Fibroblast of lung (primary cell): ENCODE results near the gene TXNL4B. TPM values are rescaled to one million over a fixed set of nuclear protein-coding genes. Genes with fewer than 3 reads are reported as not detected.

ENCODE experiments used
- DNase-seq, 2 donors: peaks; one replicate each; pipeline versions ENCODE4 v3.0.0 to v3.0.0-alpha.2; 2010; ENCODE audit warnings: low read depth in 2 of 2
- H2AFZ ChIP-seq: 2 replicates; pipeline ENCODE4 v1.5.1; 2012; ENCODE audit warnings: low read length, control low read depth, inconsistent platforms
- H3K27ac ChIP-seq: 2 replicates; pipeline ENCODE4 v1.5.1; 2011; ENCODE audit warnings: low read length, control low read depth; ENCODE audit not compliant: insufficient read depth
- H3K27me3 ChIP-seq: 2 replicates; pipeline ENCODE4 v1.5.1; 2011; ENCODE audit warnings: mild to moderate bottlenecking, low read length; ENCODE audit not compliant: control insufficient read depth, insufficient read depth
- H3K36me3 ChIP-seq: 2 replicates; pipeline ENCODE4 v1.5.1; 2011; ENCODE audit warnings: low read length; ENCODE audit not compliant: control insufficient read depth, insufficient read depth
- H3K4me1 ChIP-seq: 2 replicates; pipeline ENCODE4 v1.5.1; 2011; ENCODE audit warnings: low read length; ENCODE audit not compliant: control insufficient read depth, insufficient read depth; ENCODE audit errors: extremely low read depth
- H3K4me2 ChIP-seq: 2 replicates; pipeline ENCODE4 v1.5.1; 2011; ENCODE audit warnings: low read length, control low read depth; ENCODE audit not compliant: insufficient read depth; ENCODE audit errors: extremely low read depth
- H3K4me3 ChIP-seq, 4 experiments: fragments of 200-600 bp in 1 of 4; sonication (generic) in 1 of 4; replicated peaks in 1 of 4; 2 replicates each; pipeline ENCODE4 v1.5.1; 2011 to 2016; ENCODE audit warnings: low read length in 4 of 4, low read depth in 3 of 4, mild to moderate bottlenecking in 3 of 4, control low read depth in 2 of 4, inconsistent platforms in 1 of 4, mixed read lengths in 1 of 4; ENCODE audit not compliant: insufficient read depth in 1 of 4; ENCODE audit errors: control extremely low read depth in 1 of 4
- H3K79me2 ChIP-seq: 2 replicates; pipeline ENCODE4 v1.5.1; 2012; ENCODE audit warnings: mild to moderate bottlenecking, low read length, inconsistent platforms; ENCODE audit not compliant: control insufficient read depth, insufficient read depth
- H3K9ac ChIP-seq: 2 replicates; pipeline ENCODE4 v1.5.1; 2011; ENCODE audit warnings: mild to moderate bottlenecking, low read length, control low read depth; ENCODE audit not compliant: insufficient read depth
- H3K9me3 ChIP-seq: 2 replicates; pipeline ENCODE4 v1.5.1; 2012; ENCODE audit warnings: low read depth, low read length; ENCODE audit not compliant: control insufficient read depth, insufficient read depth
- H4K20me1 ChIP-seq: 2 replicates; pipeline ENCODE4 v1.5.1; 2011; ENCODE audit warnings: low read length; ENCODE audit not compliant: control insufficient read depth, insufficient read depth; ENCODE audit errors: extremely low read depth
- EZH2 ChIP-seq: IDR thresholded peaks from 2 replicates; pipeline ENCODE4 v1.5.1; 2012; ENCODE audit warnings: low read length, control low read depth, mild to moderate bottlenecking; ENCODE audit errors: missing control alignments
- polyA plus RNA-seq, 2 donors: library from polyadenylated mRNA; depleted of rRNA in 1 of 2; stranded (reverse) in 1 of 2; unstranded in 1 of 2; fragments of >200 nt; gene quantifications; 2 replicates each; pipeline ENCODE4 v1.2.1, GENCODE V29; 2011 to 2012; ENCODE audit warnings: missing spikeins in 1 of 2
- total RNA-seq: library from RNA; depleted of rRNA; stranded (reverse); fragments of >200 nt; gene quantifications from 2 replicates; pipeline ENCODE4 v1.2.1, GENCODE V29; 2014
- TF ChIP-seq, protein P1 (sequence below), 2 donors: IDR thresholded peaks in 1 of 2; conservative IDR thresholded peaks in 1 of 2; 1 replicate in 1 of 2; 2 replicates in 1 of 2; pipeline ENCODE4 v1.5.1; 2011 to 2012; ENCODE audit warnings: low read length in 2 of 2, control low read depth in 1 of 2, inconsistent platforms in 1 of 2, low read depth in 1 of 2, mild to moderate bottlenecking in 1 of 2

Gene TXNL4B
- total and polyA plus RNA-seq, 2 donors (not counting 1 experiment from before 2014, with no cell fraction given): 8.3 to 14.5 TPM

DNA sequence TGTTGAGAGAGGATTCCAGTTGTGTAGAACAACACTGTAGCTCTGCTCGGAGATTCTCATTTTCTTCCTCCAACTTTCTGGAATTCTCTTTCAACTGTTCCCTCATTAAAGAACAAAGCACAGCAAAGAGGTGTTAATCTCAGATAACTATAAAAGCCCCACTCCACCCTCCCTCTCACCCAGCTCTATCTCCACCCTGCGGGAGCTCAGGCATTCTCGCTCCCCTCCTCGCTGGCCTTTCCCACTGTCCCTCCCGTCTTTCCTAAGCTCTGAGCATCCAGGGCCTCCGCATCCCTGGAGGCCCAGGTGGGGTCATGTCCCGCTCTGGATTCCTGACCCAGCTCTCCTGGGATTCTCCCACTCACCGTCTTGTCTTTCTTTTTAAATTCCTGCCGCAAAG lies 35.3 kb upstream of the TXNL4B start:
- H3K9ac ChIP-seq: no peak overlapping the region
- DNase-seq: no peak
- no peak for TF ChIP-seq EZH2
- TF ChIP-seq, protein P1, sequence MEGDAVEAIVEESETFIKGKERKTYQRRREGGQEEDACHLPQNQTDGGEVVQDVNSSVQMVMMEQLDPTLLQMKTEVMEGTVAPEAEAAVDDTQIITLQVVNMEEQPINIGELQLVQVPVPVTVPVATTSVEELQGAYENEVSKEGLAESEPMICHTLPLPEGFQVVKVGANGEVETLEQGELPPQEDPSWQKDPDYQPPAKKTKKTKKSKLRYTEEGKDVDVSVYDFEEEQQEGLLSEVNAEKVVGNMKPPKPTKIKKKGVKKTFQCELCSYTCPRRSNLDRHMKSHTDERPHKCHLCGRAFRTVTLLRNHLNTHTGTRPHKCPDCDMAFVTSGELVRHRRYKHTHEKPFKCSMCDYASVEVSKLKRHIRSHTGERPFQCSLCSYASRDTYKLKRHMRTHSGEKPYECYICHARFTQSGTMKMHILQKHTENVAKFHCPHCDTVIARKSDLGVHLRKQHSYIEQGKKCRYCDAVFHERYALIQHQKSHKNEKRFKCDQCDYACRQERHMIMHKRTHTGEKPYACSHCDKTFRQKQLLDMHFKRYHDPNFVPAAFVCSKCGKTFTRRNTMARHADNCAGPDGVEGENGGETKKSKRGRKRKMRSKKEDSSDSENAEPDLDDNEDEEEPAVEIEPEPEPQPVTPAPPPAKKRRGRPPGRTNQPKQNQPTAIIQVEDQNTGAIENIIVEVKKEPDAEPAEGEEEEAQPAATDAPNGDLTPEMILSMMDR (conservative IDR thresholded peaks at IDR 0.05 in 1 of 2, IDR thresholded peaks at IDR 0.05 in 1 of 2; ENCODE audit: low read depth in 1 of 2, low read length in 2 of 2): no peak
- no peaks in the 10 kb centered on the region for H3K79me2 ChIP-seq
- no peak overlapping the region for H3K4me3 ChIP-seq
- H3K27me3 ChIP-seq: no peaks in the 10 kb centered on the region
- H3K4me2 ChIP-seq: no peak overlapping the region
- H3K36me3 ChIP-seq: no peaks in the 10 kb centered on the region
- H4K20me1 ChIP-seq: no peaks in the 10 kb centered on the region
- H3K9me3 ChIP-seq: no peaks in the 10 kb centered on the region
- no peak overlapping the region for H2AFZ ChIP-seq
- no peak overlapping the region for H3K27ac ChIP-seq
- peaks cover 3% of the 10 kb centered on the region for H3K4me1 ChIP-seq

- H3K79me2 ChIP-seq: no peaks in the 10 kb centered on the region
- no peak overlapping the region for H3K9ac ChIP-seq
- no peaks in the 10 kb centered on the region for H3K27me3 ChIP-seq
- H3K27ac ChIP-seq: no peak overlapping the region
- H4K20me1 ChIP-seq: no peaks in the 10 kb centered on the region
- H3K9me3 ChIP-seq: no peaks in the 10 kb centered on the region
- TF ChIP-seq, protein P1 (conservative IDR thresholded peaks at IDR 0.05 in 1 of 2, IDR thresholded peaks at IDR 0.05 in 1 of 2; ENCODE audit: low read depth in 1 of 2, low read length in 2 of 2): no peak
- TF ChIP-seq EZH2: no peak
- H3K4me2 ChIP-seq: no peak overlapping the region
- H3K4me3 ChIP-seq: no peak overlapping the region
- no peak overlapping the region for H2AFZ ChIP-seq
- H3K36me3 ChIP-seq: no peaks in the 10 kb centered on the region
- H3K4me1 ChIP-seq: peaks cover 3% of the 10 kb centered on the region
- no peak for DNase-seq
Observed at GRCh38 chr16:72126429-72126765, 33.0 kb upstream of the TXNL4B start.

GRCh38 chr16:72125635-72126428 lies 32.4 kb upstream of the TXNL4B start:
- H4K20me1 ChIP-seq: no peaks in the 10 kb centered on the region
- DNase-seq: no peak
- no peak overlapping the region for H2AFZ ChIP-seq
- no peak overlapping the region for H3K27ac ChIP-seq
- H3K4me1 ChIP-seq: peaks cover 3% of the 10 kb centered on the region
- no peaks in the 10 kb centered on the region for H3K79me2 ChIP-seq
- no peaks in the 10 kb centered on the region for H3K36me3 ChIP-seq
- H3K9ac ChIP-seq: no peak overlapping the region
- H3K27me3 ChIP-seq: no peaks in the 10 kb centered on the region
- TF ChIP-seq, protein P1 (conservative IDR thresholded peaks at IDR 0.05 in 1 of 2, IDR thresholded peaks at IDR 0.05 in 1 of 2; ENCODE audit: low read depth in 1 of 2, low read length in 2 of 2): no peak
- no peak for TF ChIP-seq EZH2
- no peak overlapping the region for H3K4me2 ChIP-seq
- H3K9me3 ChIP-seq: no peaks in the 10 kb centered on the region
- H3K4me3 ChIP-seq: no peak overlapping the region
